Measurements from ENCODE around the gene NUAK2.

GRCh38 chr1:205335692-205336091, 14.1 kb upstream of the NUAK2 start:
- peak; percentile 99 for TF ChIP-seq CTCF (IDR thresholded peaks at IDR 0.05; ENCODE audit: insufficient read depth, low read length, poor library complexity, severe bottlenecking)
- TF ChIP-seq EZH2phosphoT487 (conservative IDR thresholded peaks at IDR 0.05; ENCODE audit: low read length), result no peak

All from SU-DHL-6 (cell line).